Measurements from ENCODE around the gene AIFM1. TPM values are rescaled to one million over a fixed set of nuclear protein-coding genes. Genes with fewer than 3 reads are reported as not detected.

Gene AIFM1
- polyA plus RNA-seq, 1 donor (not counting 4 experiments of a cell fraction or from before 2014, with no cell fraction given) = 52.5 TPM

- Histone ChIP-seq H2AFZ (ENCODE audit: control insufficient read depth, low read length) (no peak overlapping the region), H3K79me2 (ENCODE audit: control insufficient read depth, insufficient read depth, low read length) (no peaks in the 10 kb centered on the region), H3K9me3 (ENCODE audit: control insufficient read depth, low read depth, low read length) (no peaks in the 10 kb centered on the region), H3K9ac (ENCODE audit: control insufficient read depth, extremely low read depth, insufficient read depth, low read length) (no peak overlapping the region), H3K4me3 (ENCODE audit: control insufficient read depth in 2 of 3, extremely low read depth in 1 of 3, insufficient read depth in 2 of 3, low read depth in 1 of 3, low read length in 3 of 3) (no peak overlapping the region), H3K4me2 (ENCODE audit: control insufficient read depth, extremely low read depth, insufficient read depth, low read depth, low read length) (no peak overlapping the region), H3K27ac (ENCODE audit: control insufficient read depth, insufficient read depth, low read length) (no peak overlapping the region), H3K9me1 (ENCODE audit: control insufficient read depth, extremely low read depth, insufficient read depth, low read length) (no peaks in the 10 kb centered on the region), H4K20me1 (ENCODE audit: control insufficient read depth, extremely low read depth, insufficient read depth, low read length) (no peaks in the 10 kb centered on the region), H3K36me3 (ENCODE audit: control insufficient read depth in 2 of 2, extremely low read depth in 1 of 2, insufficient read depth in 2 of 2, low read length in 2 of 2) (peaks cover 0 to 4% of the 10 kb centered on the region in 2 experiments), H3K4me1 (ENCODE audit: control insufficient read depth, extremely low read depth, insufficient read depth, low read length) (peaks cover 9% of the 10 kb centered on the region), H3K27me3 (ENCODE audit: control insufficient read depth, extremely low read depth, insufficient read depth, low read length) (no peaks in the 10 kb centered on the region)
- no peak for TF ChIP-seq EZH2 (IDR thresholded peaks at IDR 0.05; ENCODE audit: low read length)
- TF ChIP-seq CTCF (optimal IDR thresholded peaks at IDR 0.05 in 1 of 3, IDR thresholded peaks at IDR 0.05 in 1 of 3, conservative IDR thresholded peaks at IDR 0.05 in 1 of 3; ENCODE audit: extremely low read depth in 1 of 3, insufficient read depth in 2 of 3, low read length in 3 of 3) = no peak
- dilution Hi-C loops (cut with MboI; ENCODE audit: extremely low pct_ligation_motif_present, low sequenced_read_pairs) = no loop called here
- no peak for FAIRE-seq
- no peak for DNase-seq (ENCODE audit: low read depth, low spot score)
Measured at GRCh38 chrX:130145123-130145522, 20.5 kb downstream of the AIFM1 start.

- no peak overlapping the region for H3K9ac ChIP-seq (ENCODE audit: control insufficient read depth, extremely low read depth, insufficient read depth, low read length)
- no peak overlapping the region for H3K27ac ChIP-seq (ENCODE audit: control insufficient read depth, insufficient read depth, low read length)
- no peak for FAIRE-seq
- peaks cover 0 to 4% of the 10 kb centered on the region in 2 experiments for H3K36me3 ChIP-seq (ENCODE audit: control insufficient read depth in 2 of 2, extremely low read depth in 1 of 2, insufficient read depth in 2 of 2, low read length in 2 of 2)
- H3K4me2 ChIP-seq (ENCODE audit: control insufficient read depth, extremely low read depth, insufficient read depth, low read depth, low read length) = no peak overlapping the region
- peaks cover 9% of the 10 kb centered on the region for H3K4me1 ChIP-seq (ENCODE audit: control insufficient read depth, extremely low read depth, insufficient read depth, low read length)
- no peaks in the 10 kb centered on the region for H3K79me2 ChIP-seq (ENCODE audit: control insufficient read depth, insufficient read depth, low read length)
- no peak overlapping the region for H2AFZ ChIP-seq (ENCODE audit: control insufficient read depth, low read length)
- no peaks in the 10 kb centered on the region for H4K20me1 ChIP-seq (ENCODE audit: control insufficient read depth, extremely low read depth, insufficient read depth, low read length)
- no peak for DNase-seq (ENCODE audit: low read depth, low spot score)
- dilution Hi-C loops (cut with MboI; ENCODE audit: extremely low pct_ligation_motif_present, low sequenced_read_pairs) = no loop called here
- peak in 1 of 3 experiments; percentile 21 for TF ChIP-seq CTCF (optimal IDR thresholded peaks at IDR 0.05 in 1 of 3, IDR thresholded peaks at IDR 0.05 in 1 of 3, conservative IDR thresholded peaks at IDR 0.05 in 1 of 3; ENCODE audit: extremely low read depth in 1 of 3, insufficient read depth in 2 of 3, low read length in 3 of 3)
- no peak for TF ChIP-seq EZH2 (IDR thresholded peaks at IDR 0.05; ENCODE audit: low read length)
- no peaks in the 10 kb centered on the region for H3K27me3 ChIP-seq (ENCODE audit: control insufficient read depth, extremely low read depth, insufficient read depth, low read length)
- H3K4me3 ChIP-seq (ENCODE audit: control insufficient read depth in 2 of 3, extremely low read depth in 1 of 3, insufficient read depth in 2 of 3, low read depth in 1 of 3, low read length in 3 of 3) = no peak overlapping the region
- no peaks in the 10 kb centered on the region for H3K9me3 ChIP-seq (ENCODE audit: control insufficient read depth, low read depth, low read length)
- H3K9me1 ChIP-seq (ENCODE audit: control insufficient read depth, extremely low read depth, insufficient read depth, low read length) = no peaks in the 10 kb centered on the region
Measured at GRCh38 chrX:130144509-130144908, 21.1 kb downstream of the AIFM1 start.
